Natural killer cell (primary cell): ENCODE data around the gene H2AZ2. TPM values are rescaled to one million over a fixed set of nuclear protein-coding genes. Genes with fewer than 3 reads are reported as not detected.

Source experiments
- ATAC-seq, 3 donors: fragments of 150-1000 bp in 2 of 3; fragments of 200-7000 bp in 1 of 3; cut with Tn5 transposase; 1 replicate in 1 of 3; 2 replicates in 2 of 3; pipeline ENCODE4 v1.10.0; 2021; ENCODE audit warnings: mild to moderate bottlenecking in 2 of 3, moderate library complexity in 2 of 3
- DNase-seq, 2 donors: peaks; one replicate each; pipeline versions ENCODE4 v3.0.0 to v3.0.0-alpha.2; 2013 to 2021; ENCODE audit warnings: mixed read lengths in 1 of 2
- H3K27ac ChIP-seq: one replicate; pipeline ENCODE4 v1.5.1; 2013; ENCODE audit warnings: mild to moderate bottlenecking, low read length
- H3K27me3 ChIP-seq: one replicate; pipeline ENCODE4 v1.6.1; 2013; ENCODE audit warnings: low read length; ENCODE audit not compliant: control insufficient read depth, insufficient read depth
- H3K36me3 ChIP-seq: one replicate; pipeline ENCODE4 v1.6.1; 2013; ENCODE audit warnings: low read length; ENCODE audit not compliant: control insufficient read depth, insufficient read depth
- H3K4me1 ChIP-seq: one replicate; pipeline ENCODE4 v1.6.1; 2013; ENCODE audit warnings: low read length; ENCODE audit not compliant: control insufficient read depth, insufficient read depth
- H3K4me3 ChIP-seq: one replicate; pipeline ENCODE4 v1.5.1; 2013; ENCODE audit warnings: low read length
- H3K9me3 ChIP-seq: one replicate; pipeline ENCODE4 v1.6.1; 2013; ENCODE audit warnings: low read length; ENCODE audit not compliant: control insufficient read depth, insufficient read depth
- H3K27ac Mint-ChIP-seq, 2 donors: one replicate each; pipeline ENCODE4 v1.8.0; 2022; ENCODE audit warnings: mild to moderate bottlenecking in 2 of 2, mixed read lengths in 2 of 2, moderate library complexity in 1 of 2
- H3K27me3 Mint-ChIP-seq, 2 donors: one replicate each; pipeline ENCODE4 v1.8.0; 2022; ENCODE audit warnings: low read depth in 2 of 2, mixed read lengths in 2 of 2
- H3K36me3 Mint-ChIP-seq: one replicate; pipeline ENCODE4 v1.8.0; 2022; ENCODE audit warnings: mixed read lengths
- H3K4me1 Mint-ChIP-seq, 2 donors: one replicate each; pipeline ENCODE4 v1.8.0; 2022; ENCODE audit warnings: mixed read lengths in 2 of 2
- H3K4me3 Mint-ChIP-seq: one replicate; pipeline ENCODE4 v1.8.0; 2022; ENCODE audit warnings: mild to moderate bottlenecking, moderate library complexity, mixed read lengths
- H3K9me3 Mint-ChIP-seq, 2 donors: one replicate each; pipeline ENCODE4 v1.8.0; 2022; ENCODE audit warnings: mixed read lengths in 2 of 2
- CTCF ChIP-seq: fragments of 200-600 bp; IDR thresholded peaks from one replicate; pipeline ENCODE4 v1.8.0; 2022; ENCODE audit warnings: antibody characterized with exemption
- WGBS: methylation state at CpG from one replicate; pipeline ENCODE4 v1.1.7; 2013; ENCODE audit warnings: missing lambda C conversion rate; ENCODE audit not compliant: insufficient coverage; 5-methylcytosine and 5-hydroxymethylcytosine counted together
- intact Hi-C: fragments of 100-400 bp; cut with micrococcal nuclease; formaldehyde crosslinking; loops from one replicate; pipeline ENCODE4 v1.14.2; 2022
- total RNA-seq, 4 donors: library from RNA; stranded (reverse); fragments of 120-200 nt in 1 of 4; gene quantifications; one replicate each; pipeline versions ENCODE4 v1.2.3 to v1.2.4, GENCODE V29; 2013 to 2022

The H2AZ2 gene
- total RNA-seq, 3 donors from 2014 or later (not counting 1 experiment from before 2014, with no cell fraction given): 178 to 196 (median 190) TPM

GRCh38 chr7:44853391-44853790 is 5.5 kb upstream of the H2AZ2 start:
- Histone ChIP-seq H3K4me3 (no peak overlapping the region), H3K36me3 (no peaks in the 10 kb centered on the region), H3K4me1 (peaks cover 14% of the 10 kb centered on the region), H3K27me3 (no peaks in the 10 kb centered on the region), H3K27ac (no peak overlapping the region), H3K9me3 (no peaks in the 10 kb centered on the region)
- no peak overlapping the region for H3K27ac Mint-ChIP-seq
- H3K4me3 Mint-ChIP-seq: no peak overlapping the region
- intact Hi-C loops: no loop called here
- H3K27me3 Mint-ChIP-seq: no peaks in the 10 kb centered on the region
- DNase-seq (no peak), ATAC-seq (no peak)
- no peak for TF ChIP-seq CTCF
- H3K36me3 Mint-ChIP-seq: no peaks in the 10 kb centered on the region
- WGBS: 93% methylated on average over 3 of the region's 3 CpGs
- H3K9me3 Mint-ChIP-seq: no peaks in the 10 kb centered on the region
- peaks cover under 1 to 5% of the 10 kb centered on the region in 2 donors for H3K4me1 Mint-ChIP-seq

- no peaks in the 10 kb centered on the region for H3K9me3 Mint-ChIP-seq
- no peak overlapping the region for H3K4me3 Mint-ChIP-seq
- peaks cover 6 to 11% of the 10 kb centered on the region in 2 donors for H3K4me1 Mint-ChIP-seq
- H3K27ac ChIP-seq: no peak overlapping the region
- peaks cover 14% of the 10 kb centered on the region for H3K4me1 ChIP-seq
- intact Hi-C loops: no loop called here
- 95% methylated on average over 3 of the region's 3 CpGs for WGBS
- no peak for DNase-seq
- H3K27ac Mint-ChIP-seq: no peak overlapping the region
- no peaks in the 10 kb centered on the region for H3K27me3 Mint-ChIP-seq
- no peaks in the 10 kb centered on the region for H3K36me3 Mint-ChIP-seq
- no peak for ATAC-seq
- H3K4me3 ChIP-seq: no peak overlapping the region
- H3K36me3 ChIP-seq: no peaks in the 10 kb centered on the region
- no peaks in the 10 kb centered on the region for H3K27me3 ChIP-seq
- no peak for TF ChIP-seq CTCF
- no peaks in the 10 kb centered on the region for H3K9me3 ChIP-seq
Measured at GRCh38 chr7:44852590-44852989, 4.7 kb upstream of the H2AZ2 start.

- 75% methylated on average over 4 of the region's 5 CpGs for WGBS
- Histone ChIP-seq H3K9me3 (no peaks in the 10 kb centered on the region), H3K27ac (no peak overlapping the region), H3K36me3 (no peaks in the 10 kb centered on the region), H3K4me3 (no peak overlapping the region), H3K27me3 (no peaks in the 10 kb centered on the region), H3K4me1 (peaks cover 12% of the 10 kb centered on the region)
- Mint-ChIP-seq H3K4me1 (peaks cover 26 to 31% of the 10 kb centered on the region in 2 donors), H3K27ac (peak overlapping the region; percentile 98 to 99), H3K4me3 (peak overlapping the region; percentile 98), H3K9me3 (no peaks in the 10 kb centered on the region), H3K36me3 (no peaks in the 10 kb centered on the region), H3K27me3 (no peaks in the 10 kb centered on the region)
- ATAC-seq (no peak), DNase-seq (no peak)
- intact Hi-C loops: loop anchor here (2.0 to 10.0 kb wide), 7 partner anchors 73 to 363 kb away; partner anchors contain the start of genes MYO1G, TBRG4, TMED4 and ZMIZ2
- TF ChIP-seq CTCF: no peak
Measured at GRCh38 chr7:44849885-44850544, 2.1 kb upstream of the H2AZ2 start.
